ENCODE data around the gene ORM2.

GRCh38 chr9:114300846-114301797 lies 28.5 kb upstream of the ORM2 start:
- no peak for TF ChIP-seq CTCF (IDR thresholded peaks at IDR 0.05)
- no peak for TF ChIP-seq POLR2A (IDR thresholded peaks at IDR 0.05)
- TF ChIP-seq POLR2AphosphoS5 (IDR thresholded peaks at IDR 0.05) = no peak

All from stomach (tissue), 4 donors.